Bone marrow (tissue), 2 donors: Measurements from ENCODE around the gene SLFN12L.
A peak's percentile ranks its signal among the peaks of the same experiment; 100 is the strongest.
"Not testable (repeated sequence)": the region's sequence is repeated elsewhere in the genome, so short reads cannot be mapped to it uniquely, and the experiment has no call there.

Experiments
- DNase-seq, 2 donors: peaks; one replicate each; lab custom pipeline; 2025; lab: John Stamatoyannopoulos, UW

The SLFN12L gene

DNA sequence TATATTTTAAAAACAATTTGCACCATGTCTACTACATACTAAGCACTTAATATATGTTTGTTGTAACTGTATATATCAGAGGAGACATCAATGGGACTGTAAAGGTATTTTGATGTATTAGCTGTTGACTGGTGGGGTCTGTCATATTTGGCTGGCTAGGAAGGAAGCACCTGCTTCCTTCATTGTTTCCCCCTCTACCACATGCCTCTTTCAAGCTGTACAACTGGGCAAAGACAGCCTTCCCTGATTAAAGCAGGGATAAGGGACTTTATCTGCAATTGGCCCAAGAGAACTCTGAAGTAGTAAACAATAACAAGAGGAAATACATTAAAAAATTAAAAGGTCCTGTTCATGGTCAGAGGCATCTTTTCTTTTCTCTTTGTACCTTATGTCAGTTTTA lies 5.5 kb upstream of the SLFN12L start:
- peak in 1 of 2 donors; percentile 61 for DNase-seq

DNA sequence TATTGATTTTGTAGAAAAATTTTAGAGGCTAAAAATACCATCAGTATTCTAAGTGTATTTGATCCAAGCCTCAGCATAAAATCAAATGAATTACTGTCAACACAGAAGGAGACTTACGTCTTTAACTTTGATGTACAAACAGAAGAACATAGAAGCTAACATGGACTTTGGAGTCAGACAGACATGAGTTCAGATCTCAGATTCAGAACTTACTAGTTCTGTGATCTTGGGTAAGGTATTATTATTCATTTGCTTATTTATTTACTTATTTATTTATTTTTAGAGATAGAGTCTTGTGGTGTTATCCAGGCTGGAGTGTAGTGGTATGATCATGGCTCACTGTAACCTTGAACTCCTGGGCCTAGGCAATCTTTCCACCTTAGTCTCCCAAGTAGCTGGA lies 4.0 kb upstream of the SLFN12L start:
- DNase-seq: no peak

DNA sequence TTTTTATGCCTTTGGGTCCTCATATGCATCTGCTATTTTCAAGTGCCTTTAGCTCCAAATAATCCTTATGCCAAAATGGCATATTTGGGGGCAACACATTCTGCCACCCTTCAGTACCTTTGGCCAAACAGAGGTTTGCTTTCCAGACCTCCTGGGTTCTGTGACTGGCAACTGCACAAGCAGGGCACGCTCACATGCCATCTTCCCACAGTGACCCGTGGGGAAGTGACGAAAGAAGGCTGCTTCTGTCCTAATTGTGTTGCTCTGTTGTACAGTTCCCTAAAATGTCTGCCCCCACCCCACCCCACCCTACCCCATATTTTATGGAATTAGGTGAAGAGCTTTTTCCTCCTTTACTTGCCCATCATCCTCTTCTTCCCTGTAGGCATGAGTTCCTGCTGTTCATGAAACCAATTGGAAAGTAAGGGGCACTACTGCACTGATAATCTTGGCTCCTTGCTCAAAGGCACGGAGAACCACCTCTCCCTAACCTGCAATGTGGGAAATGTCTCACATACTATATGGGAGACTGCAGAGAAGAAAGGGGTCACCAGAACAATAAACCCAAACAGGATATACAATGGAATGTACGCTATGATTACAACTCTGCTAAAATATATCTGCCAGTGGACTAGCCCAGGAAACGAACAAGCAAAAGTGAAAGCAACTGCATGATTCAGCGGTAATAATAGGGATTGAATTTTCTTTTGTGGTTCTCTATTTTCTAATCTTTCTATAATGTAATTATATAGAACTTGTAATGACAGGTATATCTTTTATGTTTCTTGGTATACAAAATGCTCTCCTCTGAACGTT lies 3.3 kb upstream of the SLFN12L start:
- DNase-seq: peak; percentile 29 to 71

DNA sequence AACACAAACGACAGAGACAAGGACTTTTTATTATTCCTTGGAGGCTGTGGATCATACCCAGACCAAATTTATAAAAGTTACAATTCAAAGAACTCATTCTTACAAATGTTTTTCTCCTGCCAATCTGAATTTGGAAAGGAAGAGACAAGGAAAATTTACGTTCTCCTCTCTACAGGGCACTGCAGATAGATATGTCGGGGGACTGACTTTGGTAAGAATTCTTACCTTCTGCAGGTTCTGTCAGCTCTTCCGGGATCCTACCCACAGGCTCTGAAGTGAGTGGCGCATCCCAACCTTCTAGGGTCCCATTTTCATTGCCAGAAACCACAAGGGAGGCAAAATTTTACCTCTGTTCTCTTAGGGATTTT lies 2.2 kb upstream of the SLFN12L start:
- no peak for DNase-seq

DNA sequence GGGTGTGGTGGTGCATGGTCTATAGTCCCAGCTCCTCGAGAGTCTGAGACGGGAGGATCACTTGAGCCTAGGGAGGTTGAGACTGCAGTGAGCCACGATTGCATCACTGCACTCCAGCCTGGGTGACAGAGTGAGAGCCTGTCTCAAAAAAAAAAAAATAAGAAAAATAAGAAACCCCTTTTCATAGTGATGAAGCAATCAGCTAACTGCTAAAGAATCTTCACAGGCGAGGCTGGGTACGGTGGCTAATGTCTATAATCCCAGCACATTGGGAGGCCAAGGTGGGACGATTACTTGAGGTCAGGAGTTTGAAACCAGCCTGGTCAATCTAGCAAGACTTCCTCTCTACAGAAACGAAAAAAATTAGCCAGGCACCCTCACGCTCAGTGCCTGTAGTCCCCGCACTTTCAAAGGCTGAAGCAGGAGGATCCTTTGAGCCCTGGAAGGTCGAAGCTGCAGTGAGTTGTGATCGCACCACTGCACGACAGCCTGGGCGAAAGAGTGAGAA lies 760 bp downstream of the SLFN12L start:
- DNase-seq: no peak

DNA sequence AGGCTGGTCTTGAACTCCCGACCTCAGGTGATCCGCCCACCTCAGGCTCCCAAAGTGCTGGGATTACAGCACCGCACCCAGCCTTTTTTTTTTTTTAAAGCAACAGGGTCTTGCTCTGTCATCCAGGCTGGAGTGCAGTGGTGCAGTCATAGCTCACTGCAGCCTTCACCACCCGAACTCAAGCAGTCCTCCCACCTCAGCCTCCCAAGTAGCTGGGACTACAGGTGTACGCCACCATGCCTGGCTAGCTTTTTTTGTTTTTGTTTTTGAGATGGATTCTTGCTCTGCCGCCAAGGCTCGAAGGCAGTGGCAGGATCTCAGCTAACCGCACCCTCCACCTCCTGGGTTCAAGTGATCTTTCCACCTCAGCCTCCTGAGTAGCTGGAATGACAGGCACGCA lies 2.1 kb downstream of the SLFN12L start:
- not testable (repeated sequence) for DNase-seq

DNA sequence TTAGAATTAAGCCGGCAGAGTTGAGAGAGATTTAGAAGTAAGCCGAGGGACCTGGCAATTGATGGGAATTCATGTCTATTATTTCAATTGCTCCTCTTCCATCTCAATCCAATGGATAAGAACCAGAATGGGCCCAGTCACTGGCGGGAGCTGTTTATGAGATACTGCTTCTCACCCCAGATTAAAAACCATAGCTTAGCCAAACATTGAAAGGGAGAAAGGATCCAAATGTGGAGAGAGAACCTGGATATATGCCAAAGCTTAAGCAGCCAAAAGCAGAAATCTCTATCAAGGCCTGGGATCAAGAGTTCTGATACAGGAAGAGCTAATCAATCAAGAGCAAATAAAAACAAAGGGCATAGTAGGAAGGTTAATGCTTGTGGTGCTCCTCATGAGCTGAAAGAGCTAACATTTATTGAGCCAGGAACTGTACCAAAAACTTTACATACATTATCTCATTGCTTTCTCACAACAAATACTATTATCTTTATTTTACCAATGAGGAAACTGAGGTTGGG lies 2.8 kb downstream of the SLFN12L start:
- no peak for DNase-seq

DNA sequence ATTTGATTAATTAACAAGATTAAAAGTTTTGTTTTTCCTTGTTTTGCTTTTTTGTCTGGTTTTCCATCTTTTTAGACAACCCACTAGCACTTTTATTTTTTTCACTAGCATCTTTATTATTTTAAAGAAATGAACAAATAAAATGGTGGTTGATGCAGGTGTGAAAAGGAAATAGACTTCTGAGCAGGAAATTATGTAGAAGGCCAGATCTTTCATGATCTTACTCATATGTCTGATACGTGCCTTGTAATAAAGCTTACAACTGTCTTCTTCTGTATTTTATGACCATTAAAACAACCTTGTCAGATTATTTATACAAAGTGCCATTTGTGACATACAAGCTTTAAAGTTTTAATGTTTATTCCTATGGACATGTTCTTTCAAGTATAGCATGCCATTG lies 6.3 kb downstream of the SLFN12L start:
- no peak for DNase-seq

DNA sequence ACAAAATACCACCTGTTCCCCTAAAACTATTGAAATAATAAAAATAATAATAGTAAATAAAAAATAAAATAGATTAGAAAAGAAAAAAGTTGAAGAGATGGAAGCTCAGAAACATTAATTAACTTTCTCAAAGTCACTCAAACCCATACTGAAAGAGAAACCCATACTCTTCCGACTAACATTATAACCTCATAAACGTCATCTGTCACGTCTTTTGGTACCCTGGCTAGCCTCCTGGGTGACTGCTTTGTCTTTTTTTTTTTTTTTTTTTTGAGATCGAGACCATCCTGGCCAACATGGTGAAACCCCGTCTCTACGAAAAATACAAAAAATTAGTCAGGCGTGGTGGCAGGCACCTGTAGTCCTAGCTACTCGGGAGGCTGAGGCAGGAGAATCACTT lies 7.6 kb downstream of the SLFN12L start:
- DNase-seq: no peak

DNA sequence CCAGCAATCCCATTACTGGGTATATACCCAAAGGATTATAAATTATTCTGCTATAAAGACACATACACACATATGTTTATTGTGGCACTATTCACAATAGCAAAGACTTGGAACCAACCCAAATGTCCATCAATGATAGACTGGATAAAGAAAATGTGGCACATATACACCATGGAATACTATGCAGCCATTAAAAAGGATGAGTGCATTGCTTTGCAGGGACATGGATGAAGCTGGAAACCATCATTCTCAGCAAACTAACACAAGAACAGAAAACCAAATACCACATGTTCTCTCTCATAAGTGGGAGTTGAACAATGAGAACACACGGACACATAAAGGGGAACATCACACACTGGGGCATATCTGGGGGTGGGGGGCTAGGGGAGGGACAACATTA lies 8.2 kb downstream of the SLFN12L start:
- DNase-seq: not testable (repeated sequence)

DNA sequence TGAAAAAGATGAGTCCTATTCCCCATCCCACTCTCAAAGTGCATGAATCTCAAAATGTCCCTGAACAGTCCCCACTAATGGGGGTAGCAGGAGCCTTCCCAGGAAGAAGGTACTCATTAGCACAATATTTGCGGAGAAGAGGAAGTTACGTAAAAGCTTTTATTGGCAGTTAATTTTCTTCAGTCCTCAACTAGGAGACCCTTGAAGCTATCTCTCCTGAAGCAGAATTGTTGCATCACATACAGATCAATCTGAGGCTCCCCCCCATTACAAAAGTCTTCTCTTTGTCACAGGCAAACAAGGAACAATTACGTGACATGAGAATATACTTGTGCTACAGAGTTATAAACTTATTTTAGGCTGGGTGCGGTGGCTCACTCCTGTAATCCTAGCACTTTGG lies 14.2 kb downstream of the SLFN12L start:
- no peak for DNase-seq

DNA sequence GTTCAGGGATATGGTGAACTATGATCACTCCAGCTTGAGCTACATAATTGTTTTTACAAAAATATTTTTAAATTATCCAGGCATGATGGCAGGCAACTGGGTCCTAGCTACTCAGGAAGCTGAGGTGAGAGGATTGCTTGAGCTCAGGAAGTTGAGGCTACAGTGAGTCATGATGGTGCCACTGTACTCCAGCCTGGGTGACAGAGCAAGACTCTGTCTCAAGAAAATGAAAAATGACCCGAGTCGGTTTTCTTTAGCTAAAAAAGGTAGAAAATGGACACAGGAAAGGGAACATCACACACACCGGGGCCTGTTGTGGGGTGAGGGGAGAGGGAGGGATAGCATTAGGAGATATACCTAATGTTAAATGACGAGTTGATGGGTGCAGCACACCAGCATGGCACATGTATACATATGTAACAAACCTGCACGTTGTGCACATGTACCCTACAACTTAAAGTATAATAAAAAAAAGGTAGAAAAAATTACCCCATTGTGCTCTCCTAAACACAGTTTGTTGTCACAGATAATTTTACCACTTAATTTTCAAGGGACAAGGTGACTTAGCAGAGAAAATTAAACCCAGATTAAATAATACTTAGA lies 15.7 kb downstream of the SLFN12L start:
- peak in 1 of 2 donors; percentile 86 for DNase-seq

DNA sequence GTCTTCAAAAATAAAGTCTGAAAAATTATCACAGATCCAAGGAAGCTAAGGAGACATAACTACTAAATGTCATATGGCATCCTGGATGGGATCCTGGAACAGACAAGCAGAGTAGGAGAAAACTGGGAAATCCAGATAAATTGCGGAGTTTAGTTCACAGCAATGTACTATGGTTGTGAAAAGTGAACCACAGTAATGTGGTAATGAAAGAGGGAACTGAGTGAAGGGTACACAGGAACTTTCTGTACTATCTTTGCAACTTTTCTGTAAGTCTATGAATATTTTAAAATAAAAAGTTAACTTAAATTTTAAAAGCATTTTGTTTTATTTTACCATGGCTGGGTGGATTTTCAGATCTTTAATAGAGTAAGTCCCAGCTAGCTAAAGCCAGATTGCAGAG lies 16.3 kb downstream of the SLFN12L start:
- no peak for DNase-seq

DNA sequence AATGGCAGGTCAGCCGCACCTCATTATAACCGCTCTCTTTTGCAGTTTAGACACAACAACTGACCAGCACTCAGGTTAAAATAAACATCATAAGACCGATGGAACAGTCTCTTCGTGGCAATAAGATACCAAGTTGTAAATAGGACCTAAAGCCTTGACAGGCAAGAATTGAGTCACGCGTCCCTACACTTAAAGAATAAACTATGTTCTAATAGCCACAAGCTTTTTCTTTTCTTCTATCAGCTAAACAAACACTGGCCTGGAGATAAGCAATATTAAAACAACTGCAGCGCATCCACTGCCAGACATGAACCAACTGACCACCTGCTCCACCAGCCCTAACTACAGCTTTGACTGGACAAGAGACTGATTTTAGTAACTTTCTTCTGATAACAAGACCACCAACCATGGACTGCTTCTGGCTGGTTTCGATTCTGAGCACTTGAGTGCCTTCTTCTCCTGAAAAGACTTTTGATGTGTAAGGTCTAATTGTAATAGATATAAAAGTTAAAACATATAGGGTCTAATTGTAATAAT lies 17.5 kb downstream of the SLFN12L start:
- DNase-seq: no peak

DNA sequence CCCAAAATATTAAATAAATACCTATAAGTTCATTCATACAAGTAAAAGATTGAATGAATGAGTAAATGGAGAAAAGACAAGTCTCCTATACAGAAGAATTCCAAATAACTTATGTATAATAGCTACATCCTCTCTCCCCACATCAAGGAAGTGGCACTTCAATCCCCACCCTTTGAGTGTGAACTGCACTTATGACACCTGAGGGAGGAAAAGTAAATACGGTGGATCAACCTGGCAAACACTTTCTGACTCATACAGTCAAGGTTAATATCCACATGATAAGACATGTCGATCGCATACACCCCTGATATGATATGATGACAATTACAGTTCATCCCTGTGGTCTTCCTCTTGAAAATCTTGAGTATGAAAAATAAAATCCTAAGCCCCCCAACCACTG lies 18.0 kb downstream of the SLFN12L start:
- DNase-seq: no peak

DNA sequence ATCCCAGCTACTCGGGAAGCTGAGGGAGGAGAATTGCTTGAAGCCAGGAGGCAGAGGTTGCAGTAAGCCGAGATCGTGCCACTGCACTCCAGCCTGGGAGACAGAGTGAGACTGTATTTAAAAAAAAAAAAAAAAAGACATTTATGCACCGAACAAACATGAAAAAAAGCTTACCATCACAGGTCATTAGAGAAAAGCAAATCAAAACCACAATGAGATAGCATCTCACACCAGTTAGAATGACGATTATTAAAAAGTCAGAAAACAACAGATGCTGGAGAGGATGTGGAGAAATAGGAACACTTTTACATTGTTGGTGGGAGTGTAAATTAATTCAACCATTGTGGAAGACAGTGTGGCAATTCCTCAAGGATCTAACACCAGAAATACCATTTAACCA lies 19.0 kb downstream of the SLFN12L start:
- not testable (repeated sequence) for DNase-seq

DNA sequence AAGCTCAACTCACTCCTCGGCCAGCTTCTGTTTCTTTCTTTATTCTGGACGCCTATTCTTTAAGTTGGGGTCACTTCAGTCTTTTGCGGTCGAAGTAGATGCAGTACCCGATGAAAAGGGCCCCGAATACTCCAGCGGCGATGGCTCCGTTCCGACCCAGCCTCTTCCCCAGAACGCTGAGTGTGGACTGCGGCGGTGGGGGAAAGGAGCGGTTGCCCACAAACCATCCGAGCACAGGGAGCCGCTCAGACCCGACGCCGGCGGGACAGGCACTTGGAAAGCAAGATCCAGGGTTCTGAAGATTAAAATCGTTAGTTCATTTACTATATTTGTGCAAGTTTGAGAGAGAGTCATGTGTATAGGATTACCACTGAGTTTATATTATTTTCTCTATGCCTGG lies 22.5 kb downstream of the SLFN12L start:
- no peak for DNase-seq

DNA sequence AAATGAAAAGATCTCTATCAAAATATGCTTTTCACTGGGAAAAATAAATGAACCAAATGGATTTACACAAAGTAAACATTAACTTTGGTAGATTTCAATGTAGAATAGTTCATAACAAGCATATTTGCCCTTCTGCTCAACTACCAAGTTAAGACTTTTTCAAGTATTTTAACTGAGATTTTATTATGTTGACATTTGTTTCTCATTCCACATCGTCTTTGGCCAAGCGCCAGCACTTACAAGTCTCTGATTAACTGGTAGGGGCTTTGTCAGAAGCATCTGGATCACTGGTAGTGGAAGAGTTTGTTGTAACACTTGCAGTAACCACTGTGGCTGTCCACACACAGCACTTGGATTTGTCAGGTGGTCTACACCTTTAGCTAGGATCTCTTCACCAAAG lies 22.9 kb downstream of the SLFN12L start:
- DNase-seq: no peak

DNA sequence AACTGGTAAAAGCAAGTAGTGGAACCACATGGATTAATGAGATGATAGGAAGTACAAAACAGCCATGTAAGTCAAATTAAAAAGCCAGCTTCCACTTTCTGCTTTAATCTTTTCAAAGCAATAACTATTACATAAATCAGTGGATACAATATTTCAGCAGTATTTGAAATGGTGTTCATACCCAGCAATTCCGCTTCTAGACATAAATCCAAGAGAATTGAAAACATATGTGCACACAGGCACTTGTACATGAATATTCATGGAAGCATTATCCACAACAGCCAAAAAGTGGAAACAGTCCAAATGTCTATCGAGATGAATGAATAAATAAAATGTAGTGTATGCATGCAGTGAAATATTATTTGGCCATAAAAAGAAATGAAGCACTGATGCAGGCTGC lies 27.4 kb downstream of the SLFN12L start:
- DNase-seq: no peak

DNA sequence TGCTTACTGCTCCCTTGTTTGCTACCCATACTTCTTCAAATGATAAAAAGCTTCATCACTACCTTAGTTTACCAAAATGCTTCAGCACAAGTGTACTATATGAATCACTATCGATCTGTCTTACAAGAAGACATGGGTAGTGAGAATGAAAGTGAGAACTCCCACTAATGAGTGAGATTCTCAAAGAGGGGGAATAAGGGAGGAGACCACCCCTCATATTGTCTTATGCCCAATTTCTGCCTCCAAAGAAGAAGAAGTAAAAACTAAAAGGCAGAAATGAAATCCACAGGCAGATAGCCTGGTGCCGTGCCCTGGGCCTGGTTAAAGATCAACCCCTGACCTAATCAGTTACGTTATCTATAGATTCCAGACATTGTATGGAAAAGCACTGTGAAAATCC lies 29.8 kb downstream of the SLFN12L start:
- not testable (repeated sequence) for DNase-seq

DNA sequence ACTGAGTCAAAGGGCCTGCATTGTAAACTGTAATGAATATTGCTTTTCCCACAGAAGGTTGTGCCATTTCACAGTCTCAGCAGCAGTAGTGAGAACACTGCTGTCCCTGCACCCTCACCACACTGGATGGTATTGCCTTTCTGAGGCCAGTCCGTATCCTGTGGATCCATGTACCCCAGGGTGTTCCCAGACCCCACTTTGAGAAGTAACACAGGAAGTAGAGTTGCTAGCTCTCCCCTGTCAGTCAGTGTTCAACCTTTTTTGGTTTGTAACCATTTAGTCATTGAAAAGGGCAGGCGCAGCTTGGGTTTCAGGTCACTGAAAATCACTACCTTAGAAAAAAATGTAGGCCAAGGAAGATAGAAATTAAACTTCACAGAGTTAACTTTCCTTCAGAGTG lies 37.9 kb downstream of the SLFN12L start:
- DNase-seq: no peak

DNA sequence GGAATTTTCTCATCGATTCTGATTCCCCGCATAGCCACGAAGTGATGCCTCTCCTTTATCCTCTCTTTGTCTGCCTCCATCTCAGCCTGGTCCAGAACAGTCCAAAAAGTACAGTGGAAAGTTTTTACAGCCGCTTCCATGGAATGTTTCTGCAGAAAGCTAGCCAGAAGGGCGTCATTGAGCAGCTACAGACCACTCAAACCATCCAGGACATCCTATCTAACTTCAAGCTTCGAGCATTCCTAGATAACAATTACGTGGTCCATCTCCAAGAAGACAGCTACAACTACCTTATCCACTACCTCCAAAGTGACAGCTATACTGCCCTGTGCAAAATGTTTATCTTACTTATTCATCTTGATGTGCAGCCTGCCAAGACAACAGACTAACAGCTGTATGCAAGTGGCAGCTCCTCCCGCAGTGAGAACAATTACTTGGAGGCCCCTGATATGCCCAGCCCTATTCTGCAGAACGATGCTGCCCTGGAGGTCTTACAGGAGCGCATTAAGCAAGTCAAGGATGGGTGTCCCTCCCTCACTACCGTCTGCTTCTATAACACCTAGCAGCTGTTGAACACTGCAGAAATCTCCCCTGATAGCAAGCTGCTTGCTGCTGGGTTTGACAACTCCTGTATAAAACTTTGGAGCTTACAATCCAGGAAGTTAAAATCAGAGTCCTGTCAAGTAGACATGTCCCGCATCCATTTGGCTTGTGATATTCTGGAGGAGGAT lies 38.9 kb downstream of the SLFN12L start:
- DNase-seq: no peak
